ENCODE results near the gene HMGCS1. TPM values are rescaled to one million over a fixed set of nuclear protein-coding genes. Genes with fewer than 3 reads are reported as not detected.

HMGCS1 gene
- total and polyA plus RNA-seq, 2 of the 8 experiments (the other 6 are each of a cell fraction or from before 2014, with no cell fraction given) = 63.6 to 236 TPM

GRCh38 chr5:43275391-43275790 lies 37.8 kb downstream of the HMGCS1 start (continued):
- no peak for TF ChIP-seq CTCF (IDR thresholded peaks at IDR 0.05; ENCODE audit: control extremely low read depth in 1 of 3, insufficient read depth in 1 of 3, low read depth in 1 of 3, low read length in 3 of 3)
- no peak for TF ChIP-seq NRF1 (IDR thresholded peaks at IDR 0.05; ENCODE audit: low read depth, low read length)
- no peak for TF ChIP-seq RFX5 (IDR thresholded peaks at IDR 0.05; ENCODE audit: borderline replicate concordance, low read depth, low read length)
- no peak for TF ChIP-seq PHF8 (conservative IDR thresholded peaks at IDR 0.05; ENCODE audit: low read depth, low read length)
- TF ChIP-seq CHD1 (IDR thresholded peaks at IDR 0.05; ENCODE audit: low read depth, low read length) = no peak
- TF ChIP-seq TAF7 (optimal IDR thresholded peaks at IDR 0.05; ENCODE audit: borderline replicate concordance, low read depth, low read length) = no peak
- TF ChIP-seq RNF2 (IDR thresholded peaks at IDR 0.05; ENCODE audit: borderline replicate concordance, low read depth, low read length, missing control alignments, poor library complexity, severe bottlenecking) = no peak

Data from H1 (cell line).